ENCODE measurements around the gene CGNL1. TPM values are rescaled to one million over a fixed set of nuclear protein-coding genes. Genes with fewer than 3 reads are reported as not detected.

The CGNL1 gene
- total RNA-seq, 2 experiments from 2014 or later = not detected

DNA sequence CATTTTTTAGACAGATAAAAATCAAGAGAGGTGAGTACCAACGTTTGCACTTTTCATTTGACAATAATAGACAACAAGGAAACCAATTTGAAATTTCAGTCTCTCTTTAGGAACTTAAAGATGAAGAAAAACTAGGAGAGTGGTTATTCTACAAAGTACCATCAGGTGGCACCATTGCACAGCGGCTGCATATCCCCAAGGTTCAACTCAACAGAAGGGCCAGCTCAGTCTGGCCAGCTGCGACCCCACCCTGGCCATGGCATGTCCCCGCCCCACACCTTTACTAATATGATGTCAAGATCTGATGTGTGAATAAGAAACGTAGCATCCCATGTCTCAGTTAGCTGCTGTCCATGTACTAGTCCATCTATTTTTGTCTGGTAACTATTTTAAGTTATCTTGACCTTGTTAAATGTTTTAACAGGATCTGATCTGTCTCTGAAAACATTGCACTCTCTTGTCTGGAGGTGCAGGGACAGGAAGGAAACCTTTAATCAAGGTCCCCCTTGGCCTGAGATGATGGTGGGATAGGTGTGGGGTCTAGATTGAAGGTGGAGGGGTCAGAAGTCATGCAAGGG is 35.5 kb upstream of the CGNL1 start:
- H3K9me3 Mint-ChIP-seq = no peaks in the 10 kb centered on the region

GRCh38 chr15:57343048-57343447 is 33.3 kb upstream of the CGNL1 start:
- Mint-ChIP-seq H3K27me3 (no peaks in the 10 kb centered on the region), H3K4me3 (no peak overlapping the region), H3K27ac (no peak overlapping the region), H3K4me1 (peaks cover 1% of the 10 kb centered on the region), H3K36me3 (no peaks in the 10 kb centered on the region), H3K9me3 (no peaks in the 10 kb centered on the region)
- DNase-seq = no peak

More for the DNA sequence above, 35.5 kb upstream of the CGNL1 start:
- no peak overlapping the region for H3K27ac Mint-ChIP-seq
- peak; percentile 12 for DNase-seq
- no peaks in the 10 kb centered on the region for H3K27me3 Mint-ChIP-seq
- no peaks in the 10 kb centered on the region for H3K36me3 Mint-ChIP-seq
- no peak overlapping the region for H3K4me3 Mint-ChIP-seq
- H3K4me1 Mint-ChIP-seq = peaks cover 1% of the 10 kb centered on the region

GRCh38 chr15:57343498-57343897 is 32.8 kb upstream of the CGNL1 start:
- Mint-ChIP-seq H3K27ac (no peak overlapping the region), H3K4me3 (no peak overlapping the region)

DNA sequence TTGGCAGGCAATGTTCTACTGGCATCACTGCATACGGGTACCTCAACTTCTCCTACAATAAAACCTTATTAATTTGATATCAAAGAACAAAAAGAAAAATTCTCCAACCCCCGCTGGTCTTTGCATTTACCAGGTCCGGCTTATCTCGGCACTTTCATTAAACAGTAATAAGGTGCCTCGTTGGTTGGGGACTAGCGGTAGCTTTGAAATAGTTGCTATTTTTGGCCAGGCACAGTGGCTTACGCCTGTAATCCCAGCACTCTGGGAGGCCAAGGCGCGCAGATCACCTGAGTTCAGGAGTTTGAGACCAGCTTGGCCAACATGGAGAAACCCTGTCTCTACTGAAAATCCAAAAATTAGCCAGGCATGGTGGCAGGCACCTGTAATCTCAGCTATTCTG is 32.0 kb upstream of the CGNL1 start:
- Mint-ChIP-seq H3K4me3 (no peak overlapping the region), H3K36me3 (no peaks in the 10 kb centered on the region), H3K27ac (no peak overlapping the region), H3K27me3 (no peaks in the 10 kb centered on the region), H3K9me3 (no peaks in the 10 kb centered on the region), H3K4me1 (peaks cover 1% of the 10 kb centered on the region)
- no peak for DNase-seq

More at GRCh38 chr15:57343498-57343897, 32.8 kb upstream of the CGNL1 start:
- DNase-seq = no peak
- no peaks in the 10 kb centered on the region for H3K27me3 Mint-ChIP-seq
- no peaks in the 10 kb centered on the region for H3K9me3 Mint-ChIP-seq
- peaks cover 1% of the 10 kb centered on the region for H3K4me1 Mint-ChIP-seq
- H3K36me3 Mint-ChIP-seq = no peaks in the 10 kb centered on the region

DNA sequence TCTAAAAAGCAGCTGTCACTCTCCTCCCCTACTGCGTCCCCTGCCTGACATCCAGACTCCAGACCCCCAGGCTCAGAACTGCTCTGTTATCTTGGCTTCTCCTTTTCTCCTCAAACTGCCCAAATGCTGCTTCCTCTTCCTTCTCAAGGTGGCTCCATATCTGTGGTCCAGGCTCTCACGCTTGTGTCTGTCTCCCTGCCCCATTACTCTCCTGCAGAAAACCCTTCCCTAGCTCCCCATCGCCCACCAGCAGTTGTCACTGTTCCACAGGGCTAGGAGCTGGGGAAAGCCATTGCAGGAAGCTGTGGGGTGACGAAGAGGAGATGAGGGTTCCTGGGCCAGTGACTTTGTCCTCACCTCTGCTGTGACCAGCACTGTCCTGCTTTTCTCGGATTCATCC is 30.7 kb upstream of the CGNL1 start:
- no peaks in the 10 kb centered on the region for H3K36me3 Mint-ChIP-seq
- H3K4me1 Mint-ChIP-seq = peaks cover 1% of the 10 kb centered on the region
- no peaks in the 10 kb centered on the region for H3K27me3 Mint-ChIP-seq
- H3K9me3 Mint-ChIP-seq = no peaks in the 10 kb centered on the region
- H3K4me3 Mint-ChIP-seq = no peak overlapping the region
- H3K27ac Mint-ChIP-seq = no peak overlapping the region
- no peak for DNase-seq

DNA sequence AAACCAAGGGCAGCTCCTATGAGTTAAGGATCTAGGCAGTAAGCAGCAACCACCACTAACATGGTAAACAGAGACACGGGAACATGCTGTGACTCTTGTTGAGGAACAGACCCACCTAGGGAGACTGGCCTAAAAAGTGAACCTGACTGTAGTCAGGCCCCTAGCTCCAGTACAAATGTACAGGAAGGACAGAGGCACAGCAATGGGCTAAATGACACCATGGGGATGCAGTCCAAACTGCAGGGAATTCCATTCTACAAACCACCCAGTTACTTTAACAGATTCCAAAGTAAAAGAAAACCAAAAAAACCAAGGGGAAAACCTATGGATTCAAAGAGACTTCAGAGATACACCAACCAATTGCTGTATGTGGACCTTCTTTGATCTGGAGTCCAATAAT is 28.2 kb upstream of the CGNL1 start:
- Mint-ChIP-seq H3K36me3 (no peaks in the 10 kb centered on the region), H3K4me3 (no peak overlapping the region), H3K27me3 (no peaks in the 10 kb centered on the region), H3K27ac (no peak overlapping the region), H3K4me1 (no peaks in the 10 kb centered on the region), H3K9me3 (no peaks in the 10 kb centered on the region)
- DNase-seq = no peak

DNA sequence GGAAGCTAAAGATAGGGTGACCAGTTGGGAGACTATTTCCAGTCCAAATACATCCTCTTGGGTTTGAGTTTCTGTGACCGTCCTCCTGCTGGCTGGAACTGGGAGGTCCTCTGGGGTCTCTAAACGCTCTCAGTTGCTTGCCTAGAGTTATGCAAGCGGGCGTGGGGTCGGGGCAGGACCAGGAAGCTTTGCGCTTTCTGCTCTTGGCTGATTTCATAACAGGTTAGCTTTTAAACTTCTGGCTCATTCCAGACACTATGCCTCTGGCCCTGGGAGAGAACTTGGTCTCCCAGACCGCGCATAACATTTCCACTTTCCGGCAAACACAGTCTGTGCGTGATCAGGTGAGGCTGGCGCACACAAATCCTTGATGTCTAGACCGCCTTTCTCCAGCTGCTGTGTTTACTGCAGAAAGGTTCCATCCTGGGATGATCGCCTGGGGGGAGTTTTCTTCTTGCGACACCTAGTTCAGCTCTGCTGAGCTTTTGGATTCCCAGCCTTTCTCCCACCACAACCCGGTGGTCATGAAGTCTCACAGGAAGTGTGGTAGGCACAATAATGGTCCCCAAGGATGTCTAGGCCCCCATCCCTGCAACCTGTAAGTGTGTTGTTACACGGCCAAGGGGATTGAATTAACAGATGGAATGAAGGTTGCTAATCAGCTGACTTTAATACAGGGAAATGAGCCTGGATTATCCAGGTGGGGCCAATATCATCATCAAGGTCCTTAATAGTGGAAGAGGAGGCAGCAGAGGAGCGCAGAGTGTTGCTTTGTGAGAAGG is 23.6 kb upstream of the CGNL1 start:
- Mint-ChIP-seq H3K4me1 (no peaks in the 10 kb centered on the region), H3K27ac (no peak overlapping the region), H3K27me3 (no peaks in the 10 kb centered on the region), H3K4me3 (no peak overlapping the region), H3K9me3 (no peaks in the 10 kb centered on the region), H3K36me3 (no peaks in the 10 kb centered on the region)
- DNase-seq = no peak

GRCh38 chr15:57353317-57353804 is 22.9 kb upstream of the CGNL1 start:
- no peaks in the 10 kb centered on the region for H3K36me3 Mint-ChIP-seq
- H3K27ac Mint-ChIP-seq = no peak overlapping the region
- no peak overlapping the region for H3K4me3 Mint-ChIP-seq
- no peaks in the 10 kb centered on the region for H3K27me3 Mint-ChIP-seq
- H3K4me1 Mint-ChIP-seq = no peaks in the 10 kb centered on the region
- no peaks in the 10 kb centered on the region for H3K9me3 Mint-ChIP-seq
- DNase-seq = no peak

GRCh38 chr15:57354436-57355123 is 21.7 kb upstream of the CGNL1 start:
- no peak for DNase-seq
- Mint-ChIP-seq H3K9me3 (no peaks in the 10 kb centered on the region), H3K27ac (no peak overlapping the region), H3K4me3 (no peak overlapping the region), H3K4me1 (no peaks in the 10 kb centered on the region), H3K27me3 (no peaks in the 10 kb centered on the region), H3K36me3 (no peaks in the 10 kb centered on the region)

DNA sequence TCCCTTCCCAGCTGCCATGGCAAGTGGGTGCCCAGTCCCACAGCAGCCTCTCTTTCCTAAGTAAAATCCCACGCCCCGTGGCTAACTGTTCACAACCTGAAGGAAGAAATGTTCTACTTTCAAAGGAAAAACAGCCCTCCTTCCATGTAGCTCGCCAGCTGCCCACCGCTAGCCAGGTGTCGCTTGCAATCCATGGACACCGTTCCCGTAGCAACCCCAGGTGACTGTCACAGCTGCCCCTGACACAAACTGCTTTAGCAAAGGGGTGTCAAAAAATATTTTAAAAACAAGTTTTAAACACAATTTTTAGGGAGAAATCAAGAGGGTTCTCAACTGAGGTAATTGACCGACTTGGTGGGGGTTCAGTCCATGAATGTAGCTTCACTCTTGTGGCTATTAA is 21.0 kb upstream of the CGNL1 start:
- Mint-ChIP-seq H3K4me3 (no peak overlapping the region), H3K27me3 (no peaks in the 10 kb centered on the region), H3K27ac (no peak overlapping the region), H3K36me3 (no peaks in the 10 kb centered on the region), H3K9me3 (no peaks in the 10 kb centered on the region), H3K4me1 (no peaks in the 10 kb centered on the region)
- no peak for DNase-seq

GRCh38 chr15:57356178-57356577 is 20.1 kb upstream of the CGNL1 start:
- no peaks in the 10 kb centered on the region for H3K36me3 Mint-ChIP-seq
- H3K4me1 Mint-ChIP-seq = no peaks in the 10 kb centered on the region
- no peaks in the 10 kb centered on the region for H3K9me3 Mint-ChIP-seq
- H3K27ac Mint-ChIP-seq = no peak overlapping the region
- no peak overlapping the region for H3K4me3 Mint-ChIP-seq
- H3K27me3 Mint-ChIP-seq = no peaks in the 10 kb centered on the region
- no peak for DNase-seq

GRCh38 chr15:57356636-57357035 is 19.7 kb upstream of the CGNL1 start:
- Mint-ChIP-seq H3K4me1 (no peaks in the 10 kb centered on the region), H3K9me3 (no peaks in the 10 kb centered on the region), H3K27ac (no peak overlapping the region), H3K4me3 (no peak overlapping the region), H3K27me3 (no peaks in the 10 kb centered on the region), H3K36me3 (no peaks in the 10 kb centered on the region)
- DNase-seq = no peak

GRCh38 chr15:57357799-57358198 is 18.5 kb upstream of the CGNL1 start:
- Mint-ChIP-seq H3K4me3 (no peak overlapping the region), H3K27me3 (no peaks in the 10 kb centered on the region), H3K36me3 (no peaks in the 10 kb centered on the region), H3K9me3 (no peaks in the 10 kb centered on the region), H3K27ac (no peak overlapping the region), H3K4me1 (no peaks in the 10 kb centered on the region)
- no peak for DNase-seq

- Mint-ChIP-seq H3K27me3 (no peaks in the 10 kb centered on the region), H3K4me3 (no peak overlapping the region), H3K36me3 (no peaks in the 10 kb centered on the region), H3K4me1 (no peaks in the 10 kb centered on the region), H3K9me3 (no peaks in the 10 kb centered on the region), H3K27ac (no peak overlapping the region)
- DNase-seq = no peak
Measured at GRCh38 chr15:57358571-57358970, 17.7 kb upstream of the CGNL1 start.

GRCh38 chr15:57363661-57364060 is 12.6 kb upstream of the CGNL1 start:
- no peak for DNase-seq
- Mint-ChIP-seq H3K9me3 (no peaks in the 10 kb centered on the region), H3K27ac (no peak overlapping the region), H3K36me3 (no peaks in the 10 kb centered on the region), H3K4me3 (no peak overlapping the region), H3K4me1 (peaks cover 2% of the 10 kb centered on the region), H3K27me3 (no peaks in the 10 kb centered on the region)
